Liver (tissue), 3 donors: ENCODE data around the gene SERPINF2.

Experiments
- CTCF ChIP-seq: fragments of 150-350 bp; IDR thresholded peaks from 2 replicates; pipeline ENCODE4 v1.5.1; 2017; ENCODE audit warnings: improper control_type of control experiment, low read depth, low read length; ENCODE audit not compliant: missing input control
- EGR1 ChIP-seq, 2 donors: IDR thresholded peaks; 2 replicates each; pipeline ENCODE4 v1.6.1; 2016 to 2018; ENCODE audit warnings: antibody characterized with exemption in 2 of 2, low read depth in 2 of 2
- JUND ChIP-seq, 2 donors: IDR thresholded peaks; 2 replicates each; pipeline ENCODE4 v1.6.1; 2016; ENCODE audit warnings: antibody characterized with exemption in 2 of 2
- RAD21 ChIP-seq, 2 donors: IDR thresholded peaks; 2 replicates each; pipeline ENCODE4 v1.6.1; 2016; ENCODE audit warnings: antibody characterized with exemption in 2 of 2, mild to moderate bottlenecking in 2 of 2
- RXRA ChIP-seq, 2 donors: IDR thresholded peaks; 2 replicates each; pipeline ENCODE4 v1.6.1; 2017 to 2018; ENCODE audit warnings: antibody characterized with exemption in 2 of 2, mild to moderate bottlenecking in 1 of 2
- SP1 ChIP-seq: IDR thresholded peaks from 2 replicates; pipeline ENCODE4 v1.6.1; 2018; ENCODE audit warnings: antibody characterized with exemption, mild to moderate bottlenecking
- TAF1 ChIP-seq: conservative IDR thresholded peaks from 2 replicates; pipeline ENCODE4 v1.6.1; 2016; ENCODE audit warnings: antibody characterized with exemption, mild to moderate bottlenecking
- TF ChIP-seq, protein P1 (sequence below): IDR thresholded peaks from 2 replicates; pipeline ENCODE4 v1.6.1; 2016; ENCODE audit warnings: antibody characterized with exemption
- donor health status: healthy.
- donor health status: healthy.

DNA sequence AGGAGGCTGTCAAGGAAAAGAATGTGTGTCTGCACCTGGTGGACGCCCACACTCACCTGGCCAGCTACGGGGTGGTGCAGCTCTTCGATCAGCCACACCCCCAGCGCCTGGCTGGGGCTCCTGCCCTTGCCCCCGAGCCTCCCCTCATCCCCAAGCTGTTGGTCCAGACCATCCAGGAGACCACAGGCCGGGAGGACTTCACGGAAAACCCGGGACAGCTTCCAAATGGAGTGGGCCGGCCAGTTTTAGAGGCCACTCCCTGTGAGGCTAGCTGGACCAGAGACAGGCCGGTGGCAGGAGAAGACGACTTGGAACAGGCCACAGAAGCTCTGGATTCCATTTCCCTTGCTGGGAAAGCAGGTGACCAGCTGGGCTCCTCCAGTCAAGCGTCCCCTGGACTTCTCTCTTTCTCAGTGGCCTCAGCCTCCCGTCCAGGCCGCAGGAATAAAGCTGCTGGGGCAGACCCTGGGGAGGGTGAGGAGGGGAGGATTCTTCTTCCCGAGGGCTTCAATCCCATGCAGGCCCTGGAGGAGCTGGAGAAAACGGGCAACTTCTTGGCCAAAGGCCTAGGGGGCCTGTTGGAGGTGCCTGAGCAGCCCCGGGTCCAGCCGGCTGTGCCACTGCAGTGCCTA lies 15.9 kb upstream of the SERPINF2 start:
- TF ChIP-seq CTCF (no peak), TAF1 (no peak), RAD21 (IDR thresholded peaks at IDR 0.05) (no peak), JUND (IDR thresholded peaks at IDR 0.05) (no peak), SP1 (no peak), EGR1 (IDR thresholded peaks at IDR 0.05; ENCODE audit: low read depth in 2 of 2) (no peak), RXRA (IDR thresholded peaks at IDR 0.05) (no peak)
- TF ChIP-seq, protein P1, sequence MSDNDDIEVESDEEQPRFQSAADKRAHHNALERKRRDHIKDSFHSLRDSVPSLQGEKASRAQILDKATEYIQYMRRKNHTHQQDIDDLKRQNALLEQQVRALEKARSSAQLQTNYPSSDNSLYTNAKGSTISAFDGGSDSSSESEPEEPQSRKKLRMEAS, result no peak
